PFSK-1 (cell line): ENCODE measurements around the gene MFNG.

Experiments used
- SIN3A ChIP-seq: IDR thresholded peaks from 2 replicates; pipeline ENCODE4 v1.6.1; 2012; ENCODE audit warnings: mild to moderate bottlenecking, low read length, moderate library complexity, borderline replicate concordance; ENCODE audit not compliant: insufficient read depth
- TAF1 ChIP-seq: IDR thresholded peaks from 2 replicates; pipeline ENCODE4 v1.6.1; 2012; ENCODE audit warnings: low read length, control low read depth, borderline replicate concordance; ENCODE audit not compliant: insufficient read depth

DNA sequence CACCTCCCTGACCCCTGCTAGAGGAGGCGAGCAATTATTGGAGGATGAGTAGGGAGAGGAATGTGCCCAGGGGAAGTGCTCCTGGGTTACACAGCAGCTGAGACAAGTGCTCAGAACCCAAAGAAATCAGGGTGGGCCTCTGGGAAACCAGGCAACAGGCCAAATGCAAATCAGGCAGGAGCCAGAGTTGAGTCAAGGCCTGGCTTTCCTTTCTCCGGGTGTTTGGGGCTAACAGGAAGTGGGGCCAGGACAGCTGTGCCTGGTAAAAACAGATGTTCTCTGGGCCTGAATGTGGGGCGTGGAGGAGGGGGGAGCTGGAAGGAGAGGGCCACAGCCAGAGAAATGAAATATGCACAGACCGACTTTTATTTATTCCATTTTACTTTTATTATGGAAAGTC, 22.0 kb downstream of the MFNG start:
- TF ChIP-seq SIN3A (no peak), TAF1 (no peak)
